ENCODE results near the gene DCDC2C.

Gene DCDC2C

GRCh38 chr2:3703757-3704355 lies 481 bp downstream of the DCDC2C start:
- no peak for TF ChIP-seq TEAD4 (IDR thresholded peaks at IDR 0.05)
- TF ChIP-seq USF1 (IDR thresholded peaks at IDR 0.05): no peak
- no peak for TF ChIP-seq NFIC (IDR thresholded peaks at IDR 0.05)
- no peak for TF ChIP-seq TAF1 (IDR thresholded peaks at IDR 0.05; ENCODE audit: low read depth)

GRCh38 chr2:3704692-3705091 lies 1.3 kb downstream of the DCDC2C start:
- TF ChIP-seq EGR1 (IDR thresholded peaks at IDR 0.05) (no peak), TEAD4 (IDR thresholded peaks at IDR 0.05) (no peak), EP300 (IDR thresholded peaks at IDR 0.05; ENCODE audit: borderline replicate concordance) (no peak), FOXM1 (IDR thresholded peaks at IDR 0.05; ENCODE audit: borderline replicate concordance, low read depth) (no peak), RAD21 (IDR thresholded peaks at IDR 0.05; ENCODE audit: low read depth) (no peak), NFIC (IDR thresholded peaks at IDR 0.05) (no peak), ZBTB7A (IDR thresholded peaks at IDR 0.05; ENCODE audit: low read depth) (no peak)
- TF ChIP-seq, protein P1, sequence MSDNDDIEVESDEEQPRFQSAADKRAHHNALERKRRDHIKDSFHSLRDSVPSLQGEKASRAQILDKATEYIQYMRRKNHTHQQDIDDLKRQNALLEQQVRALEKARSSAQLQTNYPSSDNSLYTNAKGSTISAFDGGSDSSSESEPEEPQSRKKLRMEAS (IDR thresholded peaks at IDR 0.05): no peak

GRCh38 chr2:3705782-3706181 lies 2.4 kb downstream of the DCDC2C start:
- no peak for TF ChIP-seq USF1 (IDR thresholded peaks at IDR 0.05)
- no peak for TF ChIP-seq TEAD4 (IDR thresholded peaks at IDR 0.05)
- TF ChIP-seq NFIC (IDR thresholded peaks at IDR 0.05): no peak
- TF ChIP-seq CEBPB (IDR thresholded peaks at IDR 0.05): no peak
- no peak for TF ChIP-seq TCF12 (IDR thresholded peaks at IDR 0.05; ENCODE audit: low read depth)
- TF ChIP-seq, protein P2, sequence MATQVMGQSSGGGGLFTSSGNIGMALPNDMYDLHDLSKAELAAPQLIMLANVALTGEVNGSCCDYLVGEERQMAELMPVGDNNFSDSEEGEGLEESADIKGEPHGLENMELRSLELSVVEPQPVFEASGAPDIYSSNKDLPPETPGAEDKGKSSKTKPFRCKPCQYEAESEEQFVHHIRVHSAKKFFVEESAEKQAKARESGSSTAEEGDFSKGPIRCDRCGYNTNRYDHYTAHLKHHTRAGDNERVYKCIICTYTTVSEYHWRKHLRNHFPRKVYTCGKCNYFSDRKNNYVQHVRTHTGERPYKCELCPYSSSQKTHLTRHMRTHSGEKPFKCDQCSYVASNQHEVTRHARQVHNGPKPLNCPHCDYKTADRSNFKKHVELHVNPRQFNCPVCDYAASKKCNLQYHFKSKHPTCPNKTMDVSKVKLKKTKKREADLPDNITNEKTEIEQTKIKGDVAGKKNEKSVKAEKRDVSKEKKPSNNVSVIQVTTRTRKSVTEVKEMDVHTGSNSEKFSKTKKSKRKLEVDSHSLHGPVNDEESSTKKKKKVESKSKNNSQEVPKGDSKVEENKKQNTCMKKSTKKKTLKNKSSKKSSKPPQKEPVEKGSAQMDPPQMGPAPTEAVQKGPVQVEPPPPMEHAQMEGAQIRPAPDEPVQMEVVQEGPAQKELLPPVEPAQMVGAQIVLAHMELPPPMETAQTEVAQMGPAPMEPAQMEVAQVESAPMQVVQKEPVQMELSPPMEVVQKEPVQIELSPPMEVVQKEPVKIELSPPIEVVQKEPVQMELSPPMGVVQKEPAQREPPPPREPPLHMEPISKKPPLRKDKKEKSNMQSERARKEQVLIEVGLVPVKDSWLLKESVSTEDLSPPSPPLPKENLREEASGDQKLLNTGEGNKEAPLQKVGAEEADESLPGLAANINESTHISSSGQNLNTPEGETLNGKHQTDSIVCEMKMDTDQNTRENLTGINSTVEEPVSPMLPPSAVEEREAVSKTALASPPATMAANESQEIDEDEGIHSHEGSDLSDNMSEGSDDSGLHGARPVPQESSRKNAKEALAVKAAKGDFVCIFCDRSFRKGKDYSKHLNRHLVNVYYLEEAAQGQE (IDR thresholded peaks at IDR 0.05; ENCODE audit: low read depth): no peak
- no peak for TF ChIP-seq CREB1 (IDR thresholded peaks at IDR 0.05; ENCODE audit: low read depth)
- TF ChIP-seq EGR1 (IDR thresholded peaks at IDR 0.05): no peak
- TF ChIP-seq FOXM1 (IDR thresholded peaks at IDR 0.05; ENCODE audit: borderline replicate concordance, low read depth): no peak
- TF ChIP-seq EP300 (IDR thresholded peaks at IDR 0.05; ENCODE audit: borderline replicate concordance): no peak

- TF ChIP-seq, protein P1 (IDR thresholded peaks at IDR 0.05): no peak
- no peak for TF ChIP-seq FOXM1 (IDR thresholded peaks at IDR 0.05; ENCODE audit: borderline replicate concordance, low read depth)
- TF ChIP-seq RAD21 (IDR thresholded peaks at IDR 0.05; ENCODE audit: low read depth): no peak
- no peak for TF ChIP-seq USF1 (IDR thresholded peaks at IDR 0.05)
- TF ChIP-seq TCF12 (IDR thresholded peaks at IDR 0.05; ENCODE audit: low read depth): no peak
- TF ChIP-seq, protein P2 (IDR thresholded peaks at IDR 0.05; ENCODE audit: low read depth): no peak
Observed at GRCh38 chr2:3706892-3707291, 3.5 kb downstream of the DCDC2C start.

- TF ChIP-seq FOXM1 (IDR thresholded peaks at IDR 0.05; ENCODE audit: borderline replicate concordance, low read depth): no peak
- no peak for TF ChIP-seq NFIC (IDR thresholded peaks at IDR 0.05)
Observed at GRCh38 chr2:3708576-3708975, 5.2 kb downstream of the DCDC2C start.

- TF ChIP-seq CREB1 (IDR thresholded peaks at IDR 0.05; ENCODE audit: low read depth) (no peak), TEAD4 (IDR thresholded peaks at IDR 0.05) (no peak), TAF1 (IDR thresholded peaks at IDR 0.05; ENCODE audit: low read depth) (no peak), RAD21 (IDR thresholded peaks at IDR 0.05; ENCODE audit: low read depth) (no peak)
- TF ChIP-seq, protein P1 (IDR thresholded peaks at IDR 0.05): no peak
Observed at GRCh38 chr2:3709225-3709624, 5.8 kb downstream of the DCDC2C start.

GRCh38 chr2:3712424-3712823 lies 9.0 kb downstream of the DCDC2C start:
- no peak for TF ChIP-seq CREB1 (IDR thresholded peaks at IDR 0.05; ENCODE audit: low read depth)
- TF ChIP-seq RAD21 (IDR thresholded peaks at IDR 0.05; ENCODE audit: low read depth): no peak
- TF ChIP-seq YY1 (IDR thresholded peaks at IDR 0.05; ENCODE audit: low read depth): no peak
- no peak for TF ChIP-seq TAF1 (IDR thresholded peaks at IDR 0.05; ENCODE audit: low read depth)
- no peak for TF ChIP-seq TCF12 (IDR thresholded peaks at IDR 0.05; ENCODE audit: low read depth)
- TF ChIP-seq EGR1 (IDR thresholded peaks at IDR 0.05): no peak
- no peak for TF ChIP-seq NFIC (IDR thresholded peaks at IDR 0.05)

Data from Ishikawa (cell line).